ENCODE data around the gene SH2B2. TPM values are rescaled to one million over a fixed set of nuclear protein-coding genes. Genes with fewer than 3 reads are reported as not detected.

Gene SH2B2
- total and polyA plus RNA-seq, 2 experiments from 2014 or later, result 0.86 to 1.1 TPM

- no peaks in the 10 kb centered on the region for H3K36me3 ChIP-seq (ENCODE audit: low read depth)
- no peaks in the 10 kb centered on the region for H3K9me3 ChIP-seq (ENCODE audit: low read depth)
- H4K20me1 ChIP-seq (ENCODE audit: insufficient read depth), result no peaks in the 10 kb centered on the region
- H3K27ac ChIP-seq, result no peak overlapping the region
- no peak overlapping the region for H3K4me2 ChIP-seq (ENCODE audit: unreplicated experiment)
- no peak for DNase-seq
- in situ Hi-C loops (cut with MboI), result no loop called here
- no peak overlapping the region for H3K9ac ChIP-seq
- H3K27me3 ChIP-seq (replicated peaks; ENCODE audit: insufficient read depth), result no peaks in the 10 kb centered on the region
- H3K9me2 ChIP-seq (ENCODE audit: insufficient read depth), result no peaks in the 10 kb centered on the region
- WGBS, 2 experiments (ENCODE audit: low coverage in 1 of 2, low lambda C conversion rate in 2 of 2, missing lambda C conversion rate in 2 of 2), result 91 to 100% methylated on average over 2 of the region's 2 CpGs
- no peaks in the 10 kb centered on the region for H3K79me2 ChIP-seq (ENCODE audit: insufficient read depth)
- H3K4me3 ChIP-seq, result no peak overlapping the region
- no peaks in the 10 kb centered on the region for H3K4me1 ChIP-seq (ENCODE audit: insufficient read depth)
- no peaks in the 10 kb centered on the region for H3F3A ChIP-seq (ENCODE audit: insufficient read depth)
- no peak overlapping the region for H2AFZ ChIP-seq
- TF ChIP-seq EZH2phosphoT487 (IDR thresholded peaks at IDR 0.05; ENCODE audit: insufficient read depth, low read depth) (no peak), EZH2 (IDR thresholded peaks at IDR 0.05; ENCODE audit: insufficient read depth, poor library complexity, severe bottlenecking) (no peak)
These were observed 25.6 kb downstream of the SH2B2 start for GRCh38 chr7:102312317-102312716.

- Histone ChIP-seq H3K9me2 (ENCODE audit: insufficient read depth) (no peaks in the 10 kb centered on the region), H3K9ac (no peak overlapping the region), H3K4me1 (ENCODE audit: insufficient read depth) (no peaks in the 10 kb centered on the region), H3K4me2 (ENCODE audit: unreplicated experiment) (no peak overlapping the region), H3K27ac (no peak overlapping the region), H2AFZ (no peak overlapping the region), H3K36me3 (ENCODE audit: low read depth) (no peaks in the 10 kb centered on the region), H3K4me3 (no peak overlapping the region), H3K27me3 (replicated peaks; ENCODE audit: insufficient read depth) (no peaks in the 10 kb centered on the region), H3K9me3 (ENCODE audit: low read depth) (no peaks in the 10 kb centered on the region), H4K20me1 (ENCODE audit: insufficient read depth) (no peaks in the 10 kb centered on the region), H3F3A (ENCODE audit: insufficient read depth) (no peaks in the 10 kb centered on the region), H3K79me2 (ENCODE audit: insufficient read depth) (no peaks in the 10 kb centered on the region)
- no peak for DNase-seq
- WGBS, 2 experiments (ENCODE audit: low coverage in 1 of 2, low lambda C conversion rate in 2 of 2, missing lambda C conversion rate in 2 of 2), result 77 to 85% methylated on average over 16 to 22 of the region's 22 CpGs
- TF ChIP-seq EZH2 (IDR thresholded peaks at IDR 0.05; ENCODE audit: insufficient read depth, poor library complexity, severe bottlenecking) (no peak), EZH2phosphoT487 (IDR thresholded peaks at IDR 0.05; ENCODE audit: insufficient read depth, low read depth) (no peak)
- in situ Hi-C loops (cut with MboI), result no loop called here
These were observed 27.5 kb downstream of the SH2B2 start for GRCh38 chr7:102313997-102314780.

- no peaks in the 10 kb centered on the region for H4K20me1 ChIP-seq (ENCODE audit: insufficient read depth)
These were observed 30.8 kb downstream of the SH2B2 start for GRCh38 chr7:102317231-102318059.

GRCh38 chr7:102318482-102318971 lies 31.9 kb downstream of the SH2B2 start:
- WGBS, 2 experiments (ENCODE audit: low coverage in 1 of 2, low lambda C conversion rate in 2 of 2, missing lambda C conversion rate in 2 of 2), result 74 to 81% methylated on average over 6 of the region's 7 CpGs
- Histone ChIP-seq H3K79me2 (ENCODE audit: insufficient read depth) (no peaks in the 10 kb centered on the region), H3K4me2 (ENCODE audit: unreplicated experiment) (no peak overlapping the region), H3K27ac (no peak overlapping the region), H3K36me3 (ENCODE audit: low read depth) (no peaks in the 10 kb centered on the region), H3K9ac (no peak overlapping the region), H3K4me3 (no peak overlapping the region), H3K4me1 (ENCODE audit: insufficient read depth) (no peaks in the 10 kb centered on the region), H3K27me3 (replicated peaks; ENCODE audit: insufficient read depth) (peaks cover 5% of the 10 kb centered on the region), H3K9me3 (ENCODE audit: low read depth) (no peaks in the 10 kb centered on the region), H3F3A (ENCODE audit: insufficient read depth) (no peaks in the 10 kb centered on the region), H4K20me1 (ENCODE audit: insufficient read depth) (no peaks in the 10 kb centered on the region), H2AFZ (no peak overlapping the region), H3K9me2 (ENCODE audit: insufficient read depth) (no peaks in the 10 kb centered on the region)
- in situ Hi-C loops (cut with MboI), result no loop called here
- peak; percentile 18 for DNase-seq
- TF ChIP-seq EZH2phosphoT487 (IDR thresholded peaks at IDR 0.05; ENCODE audit: insufficient read depth, low read depth) (no peak), EZH2 (IDR thresholded peaks at IDR 0.05; ENCODE audit: insufficient read depth, poor library complexity, severe bottlenecking) (no peak)

More at GRCh38 chr7:102317231-102318059, 30.8 kb downstream of the SH2B2 start:
- no peaks in the 10 kb centered on the region for H3K9me2 ChIP-seq (ENCODE audit: insufficient read depth)
- no peak for TF ChIP-seq EZH2 (IDR thresholded peaks at IDR 0.05; ENCODE audit: insufficient read depth, poor library complexity, severe bottlenecking)
- TF ChIP-seq EZH2phosphoT487 (IDR thresholded peaks at IDR 0.05; ENCODE audit: insufficient read depth, low read depth), result no peak
- no peak overlapping the region for H3K27ac ChIP-seq
- no peaks in the 10 kb centered on the region for H3K79me2 ChIP-seq (ENCODE audit: insufficient read depth)
- H3K27me3 ChIP-seq (replicated peaks; ENCODE audit: insufficient read depth), result peaks cover 5% of the 10 kb centered on the region
- H3K9ac ChIP-seq, result no peak overlapping the region
- H3K4me3 ChIP-seq, result no peak overlapping the region
- H3K4me1 ChIP-seq (ENCODE audit: insufficient read depth), result no peaks in the 10 kb centered on the region
- H3K36me3 ChIP-seq (ENCODE audit: low read depth), result no peaks in the 10 kb centered on the region
- no peak overlapping the region for H2AFZ ChIP-seq
- DNase-seq, result no peak
- no peaks in the 10 kb centered on the region for H3K9me3 ChIP-seq (ENCODE audit: low read depth)
- in situ Hi-C loops (cut with MboI), result no loop called here
- H3K4me2 ChIP-seq (ENCODE audit: unreplicated experiment), result no peak overlapping the region
- H3F3A ChIP-seq (ENCODE audit: insufficient read depth), result no peaks in the 10 kb centered on the region
- WGBS, 2 experiments (ENCODE audit: low coverage in 1 of 2, low lambda C conversion rate in 2 of 2, missing lambda C conversion rate in 2 of 2), result 81 to 82% methylated on average over 21 to 24 of the region's 24 CpGs
